Activated CD4-positive, alpha-beta T cell treated with anti-CD3 and anti-CD28 coated beads, Interleukin-2, amount 50 U/mL, for 48 hours (primary cell): Measurements from ENCODE around the gene CAGE1.
"Not testable (repeated sequence)": the region's sequence is repeated elsewhere in the genome, so short reads cannot be mapped to it uniquely, and the experiment has no call there.

Source experiments
- DNase-seq, 2 experiments: peaks; one replicate each; pipeline ENCODE4 v3.0.0-alpha.2; 2020

Gene CAGE1

GRCh38 chr6:7335519-7335918 is 54.0 kb downstream of the CAGE1 start:
- no peak for DNase-seq

- DNase-seq: no peak
Observed at GRCh38 chr6:7334685-7335084, 54.9 kb downstream of the CAGE1 start.

GRCh38 chr6:7332090-7332745 is 57.3 kb downstream of the CAGE1 start:
- no peak for DNase-seq

- DNase-seq: no peak
Observed at GRCh38 chr6:7331452-7331851, 58.1 kb downstream of the CAGE1 start.

- no peak for DNase-seq
Observed at GRCh38 chr6:7328243-7328642, 61.3 kb downstream of the CAGE1 start.

GRCh38 chr6:7325750-7326149 is 63.8 kb downstream of the CAGE1 start:
- DNase-seq: no peak

- DNase-seq: no peak
Observed at GRCh38 chr6:7324520-7324919, 65.0 kb downstream of the CAGE1 start.

- no peak for DNase-seq
Observed at GRCh38 chr6:7323074-7323473, 66.5 kb downstream of the CAGE1 start.

- DNase-seq: not testable (repeated sequence)
Observed at GRCh38 chr6:7321866-7322265, 67.7 kb downstream of the CAGE1 start.

- DNase-seq: not testable (repeated sequence)
Observed at GRCh38 chr6:7319406-7319805, 70.1 kb downstream of the CAGE1 start.

GRCh38 chr6:7317538-7317937 is 72.0 kb downstream of the CAGE1 start:
- DNase-seq: no peak

GRCh38 chr6:7316658-7317533 is 72.6 kb downstream of the CAGE1 start:
- no peak for DNase-seq

- DNase-seq: no peak
Observed at GRCh38 chr6:7315948-7316365, 73.6 kb downstream of the CAGE1 start.

GRCh38 chr6:7315087-7315947 is 74.2 kb downstream of the CAGE1 start:
- not testable (repeated sequence) for DNase-seq

- DNase-seq: no peak
Observed at GRCh38 chr6:7314414-7314813, 75.1 kb downstream of the CAGE1 start.

GRCh38 chr6:7313505-7314165 is 75.9 kb downstream of the CAGE1 start:
- no peak for DNase-seq

GRCh38 chr6:7312616-7313504 is 76.7 kb downstream of the CAGE1 start, which contains the start of gene SSR1:
Gene SSR1, minus strand, starts transcription at chr6:7313199. Its CDS starts 79 bp downstream, at chr6:7313120.
- DNase-seq: peak; percentile 95 to 96

GRCh38 chr6:7311917-7312615 is 77.5 kb downstream of the CAGE1 start:
- DNase-seq: no peak

- DNase-seq: no peak
Observed at GRCh38 chr6:7311176-7311575, 78.4 kb downstream of the CAGE1 start.

- no peak for DNase-seq
Observed at GRCh38 chr6:7309050-7309449, 80.5 kb downstream of the CAGE1 start.

- DNase-seq: no peak
Observed at GRCh38 chr6:7307533-7307932, 82.0 kb downstream of the CAGE1 start.
